Measurements from ENCODE around the gene SMIM20.
"Not testable (repeated sequence)": the region's sequence is repeated elsewhere in the genome, so short reads cannot be mapped to it uniquely, and the experiment has no call there.

The SMIM20 gene

DNA sequence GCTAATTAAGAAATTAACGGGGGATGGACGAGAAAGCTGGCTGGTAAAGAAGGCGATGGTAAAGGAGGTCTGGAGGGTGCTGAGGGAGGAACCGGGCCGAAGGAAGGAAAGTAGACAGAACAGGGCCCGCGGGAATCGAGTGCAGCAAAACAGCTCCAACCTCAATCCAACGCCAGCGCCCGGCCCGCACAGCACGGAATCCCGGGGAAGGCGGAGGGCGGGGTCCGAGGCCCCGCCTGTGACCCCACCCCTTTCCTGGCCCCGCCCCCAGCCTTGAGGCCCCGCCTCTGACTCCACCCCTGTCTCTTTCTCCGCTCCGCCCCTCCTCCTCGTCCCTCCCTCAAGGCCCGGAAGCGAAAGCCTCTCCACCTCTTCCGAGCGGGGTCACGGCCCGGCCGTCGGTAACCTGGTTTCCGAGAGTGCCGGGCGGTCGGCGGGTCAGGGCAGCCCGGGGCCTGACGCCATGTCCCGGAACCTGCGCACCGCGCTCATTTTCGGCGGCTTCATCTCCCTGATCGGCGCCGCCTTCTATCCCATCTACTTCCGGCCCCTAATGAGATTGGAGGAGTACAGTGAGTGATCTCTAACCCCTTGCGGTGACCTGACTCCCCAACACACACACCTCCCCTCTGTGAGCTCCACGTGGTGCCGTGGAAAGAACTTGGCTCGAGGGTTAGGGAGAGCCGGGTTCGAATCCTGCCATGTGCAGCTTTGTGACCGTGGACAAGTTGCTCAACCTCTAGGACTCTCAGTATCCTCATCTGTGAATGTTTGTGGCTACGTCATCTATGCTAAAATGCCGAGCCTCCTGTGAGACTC is at the start of gene SMIM20:
TSS of gene SMIM20 (plus strand) at position 370 of the 819 bp plus-strand sequence. CDS start at position 464, 94 bp downstream.
- peak; percentile 94 for DNase-seq

DNA sequence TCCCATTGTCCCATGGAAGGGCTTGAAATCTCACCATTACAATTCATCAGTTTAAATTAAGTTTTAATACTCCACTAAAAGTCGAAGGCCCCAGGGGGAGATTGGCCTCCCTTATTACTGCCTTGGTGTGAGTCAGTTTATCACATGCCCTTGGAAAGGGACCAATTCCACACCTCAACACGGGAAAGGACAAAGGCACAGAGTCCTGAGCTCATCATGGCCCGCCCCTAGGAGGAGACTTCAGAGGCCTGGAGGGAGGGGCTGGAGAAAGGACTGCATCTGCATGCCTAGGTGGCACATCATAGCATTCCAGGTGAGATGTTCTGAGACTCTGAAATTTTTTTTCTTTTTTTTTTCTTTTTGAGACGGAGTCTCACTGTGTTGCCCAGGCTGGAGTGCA is 48.4 kb upstream of the SMIM20 start:
- DNase-seq = no peak

DNA sequence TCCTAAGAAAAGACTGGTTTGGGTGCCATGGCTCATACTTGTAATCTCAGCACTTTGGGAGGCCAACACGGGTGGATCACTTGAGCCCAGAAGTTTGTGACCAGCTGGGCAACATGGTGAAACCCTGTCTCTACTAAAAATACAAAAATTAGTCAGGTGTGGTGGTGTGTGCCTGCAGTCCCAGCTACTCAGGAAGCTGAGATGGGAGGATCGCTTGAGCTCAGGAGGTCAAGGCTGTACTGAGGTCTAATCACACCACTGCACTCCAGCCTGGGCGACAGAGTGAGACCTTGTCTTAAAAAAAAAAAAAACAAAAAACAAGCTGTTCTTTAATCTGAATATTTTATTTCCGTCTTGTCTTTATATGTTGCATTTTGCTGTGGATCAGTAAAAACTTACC is 47.6 kb upstream of the SMIM20 start:
- not testable (repeated sequence) for DNase-seq

DNA sequence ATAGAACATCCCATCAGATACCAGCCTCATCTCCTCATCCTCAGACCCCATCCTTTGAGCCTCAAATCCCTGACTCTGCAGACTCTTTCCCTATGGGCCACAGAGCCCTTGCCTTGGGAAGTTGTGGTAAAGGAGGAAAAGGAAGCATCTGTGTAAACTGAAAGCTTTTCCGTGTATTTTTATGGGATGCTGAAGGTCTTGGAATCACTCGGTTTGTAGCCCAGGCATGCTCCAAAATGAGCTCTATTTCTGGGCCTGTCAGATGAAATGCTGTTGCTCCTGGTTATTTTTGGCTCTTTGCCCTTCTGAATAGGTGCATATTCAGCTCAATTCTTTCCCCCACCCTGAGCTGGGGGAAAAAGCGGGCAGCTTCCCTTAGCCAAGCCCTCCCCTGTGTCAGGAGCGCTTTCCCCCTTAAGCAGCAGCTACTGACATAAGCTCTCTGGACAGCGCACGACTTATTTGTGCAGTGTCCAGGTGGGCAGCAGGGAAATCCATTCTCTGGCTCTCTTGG is 46.2 kb upstream of the SMIM20 start:
- DNase-seq = no peak

DNA sequence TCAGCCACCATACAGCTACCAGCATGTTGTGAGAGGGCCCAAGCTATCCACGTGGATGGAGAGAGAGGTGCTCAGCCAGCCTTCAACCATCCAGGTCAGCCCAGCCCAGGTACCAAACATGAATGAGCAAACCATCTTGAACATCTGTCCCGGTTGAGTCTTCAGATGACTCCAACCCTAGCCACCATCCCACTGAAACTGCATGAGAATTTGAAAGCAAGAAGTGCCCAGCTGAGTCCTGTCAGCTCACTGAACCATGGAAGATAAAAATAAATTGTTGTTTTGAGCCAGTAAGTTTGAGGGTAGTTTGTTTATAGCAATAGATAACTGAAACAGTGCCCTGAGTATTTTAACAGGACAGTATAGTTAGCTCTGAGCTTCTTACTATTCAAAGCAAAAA is 43.9 kb upstream of the SMIM20 start:
- no peak for DNase-seq

DNA sequence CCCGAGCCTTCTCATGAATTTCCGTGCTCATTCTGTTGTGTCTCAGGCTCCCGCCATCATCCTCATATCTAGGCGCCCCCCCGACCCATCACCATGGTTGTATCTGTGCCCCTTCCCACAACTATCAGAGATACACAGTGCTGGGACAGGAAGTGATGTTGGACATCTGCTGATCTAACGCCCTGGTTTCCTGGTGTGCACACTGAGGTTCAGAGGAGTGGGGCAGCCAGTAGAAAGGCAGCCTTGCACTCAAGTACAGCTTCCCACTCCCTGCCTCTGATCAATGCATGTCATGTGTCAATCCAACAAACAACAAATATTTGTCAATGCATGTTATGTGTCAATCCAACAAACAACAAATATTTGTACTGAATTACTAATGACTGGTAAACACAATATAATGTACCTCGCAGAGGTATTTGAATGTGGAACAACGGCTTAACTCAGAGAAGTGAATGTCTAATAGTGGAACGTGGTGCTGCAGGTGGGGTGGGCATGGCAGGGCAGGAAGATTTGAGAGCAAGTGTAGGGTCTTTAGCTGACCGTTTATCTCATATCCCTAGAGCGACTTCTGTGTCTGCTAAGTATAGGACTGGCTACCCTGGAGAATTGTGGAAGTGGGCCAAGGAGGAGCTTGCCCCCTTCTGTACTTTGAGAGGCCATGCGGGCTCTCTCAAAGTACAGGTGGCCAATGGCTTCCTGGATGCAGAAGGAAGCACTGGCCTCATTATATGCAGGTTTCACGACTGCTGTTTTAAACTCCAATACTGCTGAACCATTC is 41.0 kb upstream of the SMIM20 start:
- DNase-seq = no peak

DNA sequence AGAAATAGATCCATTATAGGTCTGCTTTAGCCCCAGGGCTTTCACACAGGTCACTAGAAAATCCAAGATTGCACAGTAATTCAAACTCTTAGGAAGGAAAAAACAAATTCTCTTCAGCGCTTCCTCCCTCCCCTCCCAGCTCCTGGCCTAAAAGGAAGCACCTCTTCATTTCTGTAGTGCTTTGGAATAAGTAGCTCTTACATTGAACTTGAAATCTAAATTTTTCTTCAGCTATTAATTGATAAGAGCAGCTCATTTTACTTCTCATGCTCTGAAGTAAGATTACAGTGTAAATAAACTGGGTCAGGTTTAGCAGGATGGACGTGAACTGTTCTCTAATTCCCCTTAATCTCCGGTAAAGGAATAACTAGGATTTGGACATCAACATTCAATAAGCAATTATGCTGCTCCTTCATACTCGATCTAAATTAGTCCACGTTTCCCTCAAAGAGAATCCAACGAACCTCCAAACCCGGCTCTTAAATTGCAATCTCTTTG is 40.3 kb upstream of the SMIM20 start:
- no peak for DNase-seq

DNA sequence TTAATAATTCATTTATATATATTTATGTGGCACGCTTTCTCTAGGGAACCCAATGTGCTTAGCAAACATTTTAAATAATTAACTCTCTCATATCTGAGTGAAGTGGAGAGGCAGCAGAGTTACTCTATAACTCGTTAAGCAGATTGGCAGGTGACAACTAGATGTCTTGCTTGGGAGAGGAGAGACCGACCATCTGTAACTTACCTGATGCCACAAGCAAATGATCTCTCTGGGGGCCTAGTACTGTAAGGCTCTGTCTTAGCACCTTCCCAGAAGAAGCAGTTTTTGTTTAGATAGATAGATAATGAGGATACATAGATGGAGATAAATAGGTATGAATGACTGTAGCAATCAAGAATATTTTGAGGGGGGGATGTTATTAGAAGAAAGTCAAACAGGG is 39.4 kb upstream of the SMIM20 start:
- no peak for DNase-seq

DNA sequence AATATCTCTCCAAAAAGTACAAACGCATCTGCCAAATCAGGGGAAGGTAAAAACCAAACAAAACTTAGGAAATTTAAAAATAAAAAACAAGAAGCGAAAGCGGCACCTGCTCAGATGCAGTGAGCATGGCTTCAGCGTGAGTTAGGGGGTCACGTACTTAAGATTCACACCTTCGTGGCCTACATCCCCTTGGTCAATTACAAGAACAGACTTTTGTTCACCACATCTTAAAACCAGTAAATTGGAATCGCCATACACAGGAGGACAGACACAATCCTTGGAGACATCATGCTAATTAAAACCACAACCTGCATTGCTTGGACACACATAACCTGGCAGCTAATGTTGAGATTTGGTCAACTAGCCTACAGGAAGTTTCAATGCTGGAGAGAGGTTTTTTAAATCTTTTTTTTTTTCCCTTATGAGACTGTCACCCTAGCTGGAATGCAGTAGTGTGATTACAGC is 38.7 kb upstream of the SMIM20 start:
- no peak for DNase-seq

DNA sequence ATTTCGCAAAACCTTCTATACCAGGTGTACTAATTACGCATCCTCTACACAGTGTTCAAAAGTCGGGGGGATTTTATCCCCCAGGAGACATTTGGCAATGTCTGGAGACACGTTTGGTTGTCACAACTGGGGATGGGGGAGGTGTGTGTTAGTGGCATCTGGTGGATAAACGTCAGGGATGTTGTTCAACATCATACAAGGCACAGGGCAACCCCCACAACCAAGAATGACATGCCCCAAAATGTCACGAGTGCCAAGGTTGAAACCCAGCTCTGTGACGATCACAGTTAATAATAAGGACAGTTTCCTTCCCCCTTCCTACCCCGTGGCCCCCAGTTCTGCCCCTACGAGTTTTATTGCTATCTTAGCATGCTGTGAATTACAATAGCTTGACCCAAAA is 35.3 kb upstream of the SMIM20 start:
- DNase-seq = no peak

DNA sequence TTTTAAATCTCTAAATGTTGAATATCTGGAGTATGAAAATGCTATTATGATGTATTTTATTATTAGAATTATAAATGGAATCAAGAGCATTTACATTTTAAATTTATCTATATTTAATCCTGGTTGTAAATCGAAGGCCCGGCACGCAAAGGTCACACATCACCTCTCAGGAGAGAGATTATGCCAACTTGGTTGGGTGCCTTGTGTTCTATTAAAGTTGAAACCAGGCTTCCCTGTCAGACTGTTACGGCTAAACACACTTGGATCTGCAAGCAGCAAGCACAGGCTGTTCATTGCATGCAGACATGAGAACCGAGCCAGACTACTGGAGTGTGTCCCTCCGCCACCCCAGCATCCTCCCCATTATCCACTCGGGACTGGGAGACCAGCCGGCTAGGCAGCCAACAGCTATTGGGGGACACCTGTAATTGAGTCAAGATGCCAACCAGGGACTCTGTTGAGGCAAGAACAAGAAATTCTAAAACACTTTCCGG is 34.9 kb upstream of the SMIM20 start:
- no peak for DNase-seq

DNA sequence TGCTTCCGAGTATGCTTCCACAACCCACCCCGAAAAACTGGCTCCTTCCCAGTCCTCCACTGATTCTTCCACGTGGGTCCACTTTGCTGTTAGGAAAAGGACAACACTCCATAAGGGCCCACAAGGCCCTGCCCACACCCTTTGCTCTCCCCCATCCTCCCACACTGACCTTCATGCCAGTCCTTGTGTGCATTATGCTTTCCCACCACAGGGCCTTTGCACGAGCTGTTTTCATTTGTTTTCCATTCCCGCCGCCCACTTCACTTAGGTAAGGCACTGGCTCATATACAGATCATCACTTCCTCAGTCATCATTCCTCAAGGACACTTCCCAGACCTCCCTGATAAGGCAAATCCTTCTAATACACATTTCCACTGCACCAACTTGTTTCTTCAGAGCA is 34.4 kb upstream of the SMIM20 start:
- DNase-seq = no peak

DNA sequence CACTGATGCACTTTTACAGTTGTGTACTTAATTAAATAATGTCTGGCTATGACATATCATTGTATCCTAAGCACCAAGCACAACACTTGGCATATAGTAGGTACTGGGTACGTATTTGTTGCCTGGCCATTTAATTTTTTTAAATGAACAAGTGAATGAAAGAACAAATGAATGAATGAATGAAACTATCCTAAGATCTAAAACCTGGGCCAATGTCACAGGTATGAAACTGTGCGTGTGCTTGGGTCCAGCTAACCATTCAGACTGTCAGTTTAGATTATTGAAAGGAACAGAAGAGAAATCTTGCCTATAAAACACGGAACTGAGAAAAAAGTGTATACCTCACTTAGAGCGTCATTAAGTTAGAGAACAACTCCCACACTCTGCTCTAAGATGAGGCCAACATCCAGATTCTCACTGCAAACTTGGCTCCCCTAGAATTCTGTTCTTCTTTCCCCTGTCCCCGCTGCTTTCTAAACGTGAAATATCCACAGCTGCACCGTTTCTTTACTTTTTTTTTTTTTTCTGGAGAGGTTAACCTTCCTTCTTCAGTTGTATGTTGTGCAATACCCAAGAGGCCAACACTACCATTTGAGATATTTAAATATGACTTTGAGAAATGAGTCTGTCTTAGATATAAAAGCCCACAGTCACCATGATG is 33.9 kb upstream of the SMIM20 start:
- no peak for DNase-seq

DNA sequence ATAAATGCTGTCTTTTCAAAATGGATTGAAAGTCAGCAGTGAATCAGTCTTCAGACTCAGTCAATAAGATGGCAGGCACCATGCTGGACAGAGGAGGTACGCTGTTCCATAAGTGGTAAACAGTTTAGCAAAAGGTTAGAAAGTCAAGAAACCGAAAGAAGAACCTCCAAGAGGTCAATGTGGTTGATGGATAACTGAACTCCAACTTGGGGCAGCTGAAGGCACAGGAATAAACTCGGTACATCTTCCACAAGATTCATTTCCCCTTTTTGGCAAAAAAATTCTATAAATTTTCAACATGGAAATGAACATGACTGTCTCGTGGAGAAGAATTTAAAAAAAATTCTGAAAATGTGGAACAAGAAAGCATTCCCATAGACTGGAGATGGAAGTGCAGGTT is 32.8 kb upstream of the SMIM20 start:
- DNase-seq = no peak

DNA sequence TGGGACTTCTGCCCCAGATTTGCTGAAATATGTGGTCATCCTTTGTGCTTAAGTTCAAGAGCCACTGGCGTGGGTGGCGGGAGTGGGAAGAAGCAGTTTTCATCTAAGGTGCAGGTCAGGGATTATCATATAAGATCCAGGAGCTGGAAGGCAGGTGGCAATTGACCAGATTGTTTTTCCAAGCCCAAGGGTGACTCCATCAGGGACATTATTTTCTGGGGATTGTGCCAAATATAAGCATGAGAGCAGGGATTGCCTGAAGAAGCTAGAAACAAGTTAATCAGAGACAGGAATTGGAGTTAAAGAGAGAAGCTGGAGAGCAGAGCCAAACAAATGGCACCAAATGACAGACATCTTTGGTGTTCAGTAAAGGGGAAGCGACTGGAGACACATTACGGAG is 31.8 kb upstream of the SMIM20 start:
- no peak for DNase-seq

DNA sequence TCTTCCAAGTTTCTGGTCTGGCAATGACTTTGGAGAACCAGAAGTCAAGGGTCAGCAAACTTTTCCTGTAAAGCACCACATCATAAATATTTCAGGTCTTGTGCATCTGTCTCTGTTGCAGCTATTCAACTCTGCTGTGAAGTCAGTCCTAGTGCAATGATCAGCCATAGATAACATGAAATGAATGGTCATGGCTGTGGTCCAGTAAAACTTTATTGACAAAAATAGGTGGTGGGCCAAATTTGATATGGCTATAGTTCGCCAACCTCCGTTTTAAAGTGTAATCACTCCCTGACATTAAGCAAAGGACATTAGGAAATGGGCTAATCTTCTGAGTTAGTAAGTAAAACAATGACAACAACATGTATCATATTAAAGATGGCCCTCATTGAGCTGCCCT is 30.5 kb upstream of the SMIM20 start:
- DNase-seq = no peak

DNA sequence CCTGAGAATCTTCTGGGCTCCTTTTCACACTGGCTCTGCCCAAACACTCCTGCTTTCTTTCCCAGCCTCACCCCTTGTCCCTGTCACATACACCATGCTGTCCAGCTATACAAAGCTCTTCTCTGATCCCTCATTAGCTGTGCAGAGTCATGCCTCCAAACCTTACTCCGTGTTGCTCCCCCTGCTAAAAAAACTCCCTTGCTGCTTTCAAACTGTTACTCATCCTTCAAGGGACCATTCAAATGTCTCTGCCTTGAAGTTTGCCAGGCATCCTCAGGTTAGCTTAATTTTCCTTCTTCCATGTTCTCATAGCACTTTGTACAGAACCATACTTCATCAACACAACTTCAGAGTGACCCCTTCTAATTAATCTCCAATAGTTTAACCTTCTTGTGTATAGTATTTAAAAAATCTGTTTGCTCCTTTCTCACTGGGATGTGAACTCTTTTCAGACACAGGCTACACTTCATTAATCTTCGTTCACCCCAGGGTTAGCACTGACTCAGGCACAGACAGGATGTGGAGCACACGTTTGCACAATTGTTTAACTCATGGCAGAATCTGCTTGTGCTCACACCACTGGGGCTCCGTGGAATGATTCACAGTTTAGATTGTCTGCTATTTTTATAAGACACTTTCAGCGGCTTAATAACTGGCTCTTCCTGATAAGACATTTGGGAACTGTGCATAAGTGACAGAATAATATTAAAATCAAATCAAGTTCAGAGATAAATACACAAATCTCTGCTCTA is 29.8 kb upstream of the SMIM20 start:
- DNase-seq = no peak

DNA sequence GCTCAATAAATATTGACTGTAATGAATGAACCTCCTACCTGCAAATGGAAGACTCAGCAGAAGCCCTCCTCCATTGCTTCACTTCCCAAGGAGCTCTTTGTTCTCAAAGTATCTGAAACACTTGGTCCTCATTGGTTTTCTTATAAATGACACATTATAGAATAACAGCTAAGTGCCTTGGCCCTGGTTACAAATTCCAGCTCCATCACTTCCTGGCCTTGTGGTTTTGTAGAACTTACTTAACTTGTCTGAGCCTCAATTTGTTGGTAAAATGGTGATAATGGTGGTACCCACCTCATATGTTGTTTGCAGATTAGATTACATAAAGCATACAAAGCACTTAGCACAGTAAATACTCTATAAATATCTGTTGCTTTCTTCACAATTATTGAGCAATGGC is 25.2 kb upstream of the SMIM20 start:
- DNase-seq = no peak

DNA sequence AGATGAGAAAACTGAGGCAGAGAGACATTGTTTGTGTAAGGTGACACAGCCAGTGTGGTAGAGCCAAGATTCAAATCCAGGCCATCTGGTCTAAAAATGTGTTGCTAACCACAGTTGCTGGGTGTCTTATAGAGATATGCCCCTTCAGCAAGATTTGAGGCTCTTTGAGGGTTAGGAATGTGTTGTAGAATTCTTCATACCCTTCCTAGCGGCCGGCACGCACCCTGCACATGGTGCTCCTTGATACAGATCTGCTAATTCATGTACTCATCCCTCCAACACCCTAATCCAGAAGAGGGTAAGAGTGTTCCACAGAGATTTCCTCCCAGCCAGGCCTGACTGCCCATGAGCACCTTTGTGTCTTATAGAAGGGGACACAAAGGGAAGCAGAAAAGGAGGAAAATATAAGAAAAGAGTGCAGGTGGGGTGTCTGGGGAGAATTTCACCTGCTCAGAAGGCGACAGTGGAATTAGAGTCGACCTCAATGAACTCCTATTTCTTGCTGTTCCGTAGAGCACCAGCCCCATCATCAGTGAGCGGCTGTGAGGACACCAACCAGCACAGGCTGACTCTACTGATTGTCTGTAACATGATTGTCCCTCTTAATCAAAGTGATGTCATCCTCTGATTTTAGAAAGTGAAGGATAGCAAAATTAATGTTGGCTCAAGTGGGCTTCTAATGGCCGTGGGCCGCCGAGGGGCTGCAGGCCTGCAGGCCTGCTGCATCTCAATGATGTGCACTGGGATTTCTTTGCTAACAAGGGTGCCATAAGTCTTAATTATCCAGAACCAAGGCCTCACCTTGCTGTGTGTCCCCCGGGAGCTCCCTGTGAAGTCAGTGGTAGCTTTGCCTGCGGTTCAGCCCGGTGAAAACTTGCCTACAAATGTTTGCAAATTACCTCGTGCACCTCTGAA is 24.2 kb upstream of the SMIM20 start:
- no peak for DNase-seq

DNA sequence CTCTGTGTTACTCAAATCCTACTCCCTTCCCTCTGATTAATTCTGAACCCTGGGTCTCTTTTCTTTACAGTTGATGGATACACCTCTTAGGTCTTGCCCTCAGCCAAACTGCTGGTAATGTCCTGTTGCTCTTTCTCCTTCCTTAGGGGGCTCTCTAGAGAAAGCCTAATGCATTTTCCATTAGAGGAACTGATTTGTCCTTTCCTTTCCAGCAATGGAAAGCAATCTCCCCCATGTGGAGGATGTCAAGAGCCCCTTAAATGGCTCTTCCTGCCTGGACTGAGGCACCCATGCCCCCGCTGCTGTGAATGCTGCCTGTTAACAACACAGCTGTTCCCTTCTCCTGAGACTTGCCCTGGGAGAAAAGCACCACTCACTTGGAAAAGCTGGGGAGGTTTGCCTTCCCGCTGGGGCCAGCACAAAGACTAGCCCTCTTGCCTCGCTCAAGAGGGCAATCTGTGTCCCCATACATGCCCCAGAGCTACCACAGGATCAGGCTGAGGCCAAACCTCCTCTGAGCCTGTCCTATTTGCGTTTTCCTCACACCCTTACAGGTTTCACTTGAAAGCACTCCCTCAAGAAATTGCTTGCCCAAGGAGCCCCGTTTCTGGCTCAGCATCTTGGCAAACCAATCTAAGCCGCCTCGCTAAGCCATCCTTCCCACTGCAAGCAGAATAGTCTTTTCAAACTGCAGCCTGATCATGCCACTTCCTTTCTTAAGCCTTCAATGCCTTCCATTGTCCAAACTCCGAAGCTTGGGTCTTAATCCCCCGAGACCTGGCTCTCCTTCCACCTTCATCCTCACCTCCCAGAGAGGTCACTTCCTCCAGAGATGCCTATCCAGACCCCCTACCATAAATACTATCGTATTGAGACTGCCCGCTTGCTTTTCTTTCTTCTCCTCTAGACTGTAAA is 23.2 kb upstream of the SMIM20 start:
- no peak for DNase-seq
